Left colon (tissue), 2 donors: ENCODE measurements around the gene IQSEC1. TPM values are rescaled to one million over a fixed set of nuclear protein-coding genes. Genes with fewer than 3 reads are reported as not detected.

ENCODE experiments used
- ATAC-seq: fragments of 200-7000 bp; cut with Tn5 transposase; one replicate; pipeline ENCODE4 v1.9.1; 2020; ENCODE audit warnings: mild to moderate bottlenecking, moderate library complexity
- DNase-seq, 2 donors: peaks; one replicate each; pipeline ENCODE4 v3.0.0-alpha.2; 2020
- intact Hi-C, 2 donors: fragments of 100-400 bp; cut with DNase I in 1 of 2; cut with micrococcal nuclease in 1 of 2; formaldehyde crosslinking; loops; one replicate each; pipeline versions ENCODE4 v1.11.2 to v1.14.0; 2022; cut with DNase I, micrococcal nuclease
- total RNA-seq, 2 donors: library from RNA; stranded (reverse); fragmentation: NEBNext Ultra II Directional; extraction: Animal tissue kit (Norgen Biotek cat#: 25700); gene quantifications; one replicate each; pipeline ENCODE4 v1.2.1, GENCODE V29; 2021
- donor health status: DM: no; HTN: no; CAD: no.
- donor health status: DM: yes; HTN: yes; CAD: no.

IQSEC1 gene
- total RNA-seq, 2 donors from 2014 or later, result 17.2 to 23.6 TPM

DNA sequence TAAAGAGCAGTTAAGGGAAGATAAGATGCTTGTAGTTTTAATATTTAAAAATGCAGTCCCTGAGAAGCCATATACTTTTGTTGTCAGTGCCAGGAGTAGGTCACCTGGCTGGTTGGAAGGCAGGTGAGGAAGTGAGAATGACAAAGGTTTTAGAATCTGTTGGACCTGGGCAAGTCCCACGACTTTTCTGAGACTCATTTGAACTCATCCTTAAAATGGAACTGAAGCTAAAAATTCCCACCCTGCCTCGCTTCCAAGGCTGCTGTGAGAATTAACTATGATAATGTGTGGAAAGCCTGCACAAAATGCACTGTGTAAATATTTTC is 77.1 kb downstream of the IQSEC1 start:
- DNase-seq (no peak), ATAC-seq (no peak)
- intact Hi-C loops, result no loop called here

DNA sequence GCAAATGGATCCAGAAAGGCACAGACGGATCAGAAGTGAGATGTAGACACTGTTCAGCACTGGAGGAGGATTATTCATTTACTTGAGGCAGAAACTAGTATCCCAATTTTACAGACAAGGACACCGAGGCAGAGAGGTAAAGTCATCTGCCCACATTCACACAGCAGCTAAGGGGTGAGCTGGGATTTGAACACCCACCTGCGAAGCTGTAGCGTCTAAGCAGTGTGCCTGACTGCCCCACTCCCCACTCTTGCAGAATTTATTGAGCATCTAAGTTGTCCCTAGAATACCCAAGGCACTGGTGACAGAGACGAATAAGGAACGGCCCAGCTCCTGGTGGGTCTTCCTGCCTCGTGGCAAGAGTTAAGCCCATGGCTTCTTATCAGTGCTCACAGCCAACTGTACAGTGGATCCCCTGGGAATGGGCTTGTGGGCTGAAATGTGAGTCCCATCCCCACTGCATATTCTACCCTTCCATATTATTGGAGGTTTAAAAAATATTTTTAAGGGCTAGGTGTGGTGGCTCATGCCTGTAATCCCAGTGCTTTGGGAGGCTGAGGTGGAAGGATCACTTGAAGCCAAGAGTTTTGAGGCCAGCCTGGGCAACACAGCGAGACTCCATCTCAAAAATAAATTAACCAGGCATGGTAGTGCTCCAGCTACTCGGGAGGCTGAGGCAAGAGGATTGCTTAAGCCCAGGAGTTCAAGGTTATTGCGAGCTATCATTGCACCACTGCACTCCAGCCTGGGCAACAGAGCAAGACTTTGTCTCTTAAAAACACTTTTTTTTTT is 77.6 kb downstream of the IQSEC1 start:
- intact Hi-C loops, result no loop called here
- no peak for DNase-seq
- ATAC-seq, result no peak

DNA sequence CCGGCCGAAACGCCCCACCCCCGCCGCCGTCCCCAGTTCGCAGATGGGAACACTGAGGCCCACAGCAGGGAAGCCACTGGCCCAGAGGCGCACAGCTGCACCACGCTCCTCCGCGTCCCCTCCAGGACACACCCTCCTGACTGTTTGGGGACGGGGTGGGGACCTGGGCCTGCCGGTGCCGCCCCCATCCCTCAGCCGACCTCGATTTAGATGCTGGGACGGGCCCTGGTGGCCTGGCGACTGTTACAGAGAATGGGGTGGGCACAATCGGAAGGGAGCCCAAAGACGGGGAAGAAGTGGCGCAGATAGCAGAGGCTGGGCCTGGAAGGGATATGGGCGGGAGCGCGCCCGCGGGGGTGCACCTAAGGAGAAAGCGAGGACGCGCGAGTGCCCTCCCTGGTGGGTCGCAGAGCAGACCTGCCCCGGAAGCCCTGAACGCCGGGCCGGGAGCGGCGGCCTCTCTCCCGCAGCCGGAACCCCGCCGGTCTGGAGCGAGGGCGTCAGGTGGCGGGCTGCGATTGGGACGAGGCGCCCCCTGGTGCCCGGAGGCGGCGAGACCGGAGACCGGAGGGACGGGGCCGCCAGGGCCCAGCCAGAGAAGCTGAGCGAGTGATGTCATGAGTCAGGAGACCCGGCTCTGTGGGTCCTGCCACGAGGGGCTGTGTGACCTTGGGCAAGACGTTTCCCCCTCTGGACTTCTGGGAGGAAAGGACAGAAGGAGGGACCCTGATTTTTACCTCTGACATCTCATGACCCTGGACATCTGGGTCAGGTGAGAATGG is 78.4 kb downstream of the IQSEC1 start:
- intact Hi-C loops, result no loop called here
- DNase-seq (peak; percentile 89 to 91), ATAC-seq (peak; percentile 70)

DNA sequence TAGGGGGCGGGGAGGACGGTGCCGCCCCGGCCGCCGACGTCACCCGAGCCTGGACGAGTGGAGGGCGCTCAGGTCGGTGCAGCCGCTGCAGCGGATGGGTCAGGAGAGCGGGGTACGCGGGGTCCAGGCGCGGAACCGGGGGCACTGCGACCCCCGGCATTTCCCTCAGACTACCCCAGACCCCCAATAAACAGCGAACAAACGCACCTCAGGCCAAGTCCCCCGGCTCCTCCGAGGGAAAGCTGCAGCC is 78.9 kb downstream of the IQSEC1 start:
- intact Hi-C loops, result no loop called here
- peak; percentile 72 to 79 for DNase-seq
- peak; percentile 64 for ATAC-seq

DNA sequence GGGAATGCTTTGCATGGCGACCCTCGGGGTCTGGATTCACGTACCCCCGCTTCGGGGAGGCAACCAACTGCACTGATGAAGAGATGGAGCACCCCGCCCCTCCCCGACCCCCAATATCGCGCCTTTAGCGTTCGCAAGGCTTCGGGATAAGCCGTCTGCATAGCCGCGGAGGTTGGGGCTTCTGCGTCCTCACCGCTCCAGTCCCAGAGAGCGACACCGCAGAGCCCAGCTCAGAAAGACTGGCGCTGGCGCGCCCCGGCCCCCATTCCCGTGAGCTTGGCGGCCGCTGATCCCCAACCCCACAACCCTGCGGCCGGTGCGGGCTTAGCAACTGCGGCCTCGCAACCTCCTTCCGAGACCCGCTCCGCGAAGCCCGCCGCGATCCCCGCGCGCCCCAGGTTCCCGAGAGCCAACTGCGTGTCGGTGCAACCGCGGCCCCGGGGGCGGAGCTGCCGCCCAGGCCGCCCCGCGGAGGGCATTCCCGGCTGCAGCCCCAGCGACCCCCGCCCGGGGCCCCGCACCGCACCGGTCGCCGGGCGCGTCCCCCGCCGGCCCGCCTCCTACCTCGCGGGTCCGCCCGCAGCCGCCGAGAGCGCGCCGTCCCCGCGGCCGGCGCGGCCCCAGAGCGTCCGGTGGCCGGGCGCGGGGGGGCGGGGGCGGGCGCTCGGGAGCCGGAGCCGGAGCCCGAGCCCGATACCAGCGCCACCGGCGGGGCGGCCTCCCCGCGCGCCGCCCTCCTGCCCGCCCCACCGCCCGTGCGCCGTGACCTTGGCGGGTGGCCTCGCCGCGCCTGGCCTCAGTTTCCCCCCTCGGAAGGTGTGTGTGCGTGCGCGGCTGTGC is 79.5 kb downstream of the IQSEC1 start:
- intact Hi-C loops, result no loop called here
- ATAC-seq (peak; percentile 5), DNase-seq (peak in 1 of 2 donors; percentile 61)

DNA sequence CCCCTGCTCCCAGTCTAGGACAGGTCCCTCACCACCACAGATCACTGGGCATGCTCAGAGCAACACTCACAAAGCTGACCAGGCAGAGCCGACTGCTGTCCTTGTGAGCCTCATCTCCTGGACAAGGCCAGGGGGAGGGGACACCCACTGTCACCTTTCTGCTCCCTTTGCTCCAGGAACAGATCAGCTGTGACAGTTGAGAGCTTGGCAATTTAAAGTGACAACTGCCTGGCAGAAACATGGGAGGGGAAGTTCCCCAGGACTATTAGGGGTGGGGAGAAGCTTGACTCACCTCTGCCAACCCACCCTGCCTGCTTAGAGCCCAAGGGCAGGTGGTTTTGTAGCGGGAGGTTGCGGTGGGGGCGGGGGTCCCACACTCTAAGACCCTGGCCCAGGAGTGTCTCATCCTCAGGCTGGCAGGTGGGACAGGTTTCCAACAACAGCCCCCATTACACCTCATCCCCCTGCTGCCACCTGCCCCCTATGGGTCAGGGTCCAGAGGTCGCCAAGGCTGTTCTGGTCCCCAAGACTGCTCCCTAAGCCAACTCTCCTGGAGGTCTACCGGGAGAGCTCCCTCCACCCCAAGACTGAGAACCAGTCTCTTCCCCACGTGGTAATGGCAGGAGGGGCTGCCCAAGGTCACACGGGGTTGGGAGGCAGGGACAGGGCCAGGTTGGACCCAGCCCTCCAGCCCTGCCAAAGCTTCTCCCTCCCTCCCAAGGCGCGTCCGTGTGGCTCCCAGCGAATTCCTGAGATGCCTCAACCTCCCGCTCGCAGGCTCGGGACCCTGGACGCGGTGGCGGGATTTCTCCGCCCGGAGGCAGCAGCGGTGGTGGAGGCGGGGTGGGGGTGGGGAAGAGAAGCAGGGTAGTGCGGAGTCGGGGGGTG is 80.4 kb downstream of the IQSEC1 start:
- intact Hi-C loops, result no loop called here
- DNase-seq (no peak), ATAC-seq (no peak)

DNA sequence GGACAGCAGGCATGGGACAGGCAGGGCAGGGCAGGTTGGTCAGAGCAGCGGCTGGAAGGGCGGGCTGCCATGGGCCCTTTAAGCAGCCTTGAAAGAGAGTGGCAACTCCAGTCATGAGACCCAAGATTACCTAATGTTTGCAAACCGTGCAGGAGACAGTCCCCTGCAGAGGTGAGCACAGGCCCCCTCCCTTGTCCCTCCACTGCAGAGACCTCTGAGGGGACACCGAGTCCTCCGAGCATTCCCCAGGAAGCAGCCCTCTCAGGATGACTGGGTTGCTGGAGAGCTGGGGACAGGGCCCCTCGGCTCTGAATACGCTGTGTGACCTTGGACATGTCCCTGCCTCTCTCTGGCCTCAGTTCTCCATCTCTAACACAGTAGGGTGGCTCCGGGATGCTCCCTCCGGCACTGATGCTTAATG is 81.4 kb downstream of the IQSEC1 start:
- intact Hi-C loops, result no loop called here
- ATAC-seq, result no peak

DNA sequence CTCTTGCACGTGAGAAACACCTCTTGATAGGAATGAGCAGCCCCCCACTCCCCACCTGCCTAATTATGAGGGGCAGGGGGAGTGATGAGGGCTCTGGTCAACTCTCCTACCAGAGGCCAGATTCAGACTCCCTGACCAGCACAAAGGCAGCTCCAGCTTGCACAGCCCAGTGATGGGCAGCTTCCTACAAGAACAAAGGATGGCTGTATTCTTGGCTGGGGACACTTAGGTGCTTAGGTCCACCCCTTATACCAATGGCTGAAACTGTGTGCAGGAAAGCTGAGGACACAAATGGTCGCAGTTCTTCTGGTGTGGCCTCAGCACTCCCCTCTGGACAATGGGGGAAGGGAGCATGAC is 81.8 kb downstream of the IQSEC1 start:
- DNase-seq (no peak), ATAC-seq (no peak)
- intact Hi-C loops, result no loop called here

More for the DNA sequence above, 81.4 kb downstream of the IQSEC1 start:
- no peak for DNase-seq

DNA sequence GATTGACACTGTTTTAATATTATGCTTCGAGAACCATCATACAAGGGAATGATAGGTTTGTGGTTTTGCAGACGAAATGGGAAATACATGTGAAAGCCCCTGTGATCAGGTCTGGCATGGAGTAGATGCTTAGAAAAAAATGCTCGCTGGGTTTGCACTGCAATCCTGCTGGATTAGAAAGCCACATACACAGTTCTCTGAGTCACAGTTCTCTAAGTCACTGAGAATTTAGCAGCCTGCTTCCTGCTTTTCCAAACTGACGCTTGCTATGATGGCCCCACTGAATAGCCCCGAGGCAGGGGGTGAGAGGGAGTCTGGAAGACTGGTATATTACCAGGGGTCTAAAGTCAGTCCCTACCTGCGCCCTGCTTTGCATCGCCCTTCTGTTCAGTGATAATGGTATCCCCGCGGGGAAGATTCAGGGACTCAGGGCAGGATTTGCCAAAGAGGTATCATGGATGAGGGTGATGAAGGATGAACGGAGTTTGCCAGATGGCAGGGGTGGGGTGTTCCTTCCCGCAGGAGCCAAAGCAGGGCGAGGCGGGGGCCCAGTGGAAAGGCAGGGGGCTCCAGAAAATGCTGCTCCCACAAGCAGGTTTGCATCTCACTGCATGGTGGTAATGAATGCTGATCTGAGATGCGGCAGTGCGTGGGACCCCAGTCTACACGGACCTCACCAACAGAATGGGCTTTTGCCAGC is 82.3 kb downstream of the IQSEC1 start:
- ATAC-seq (no peak), DNase-seq (no peak)
- intact Hi-C loops, result no loop called here

DNA sequence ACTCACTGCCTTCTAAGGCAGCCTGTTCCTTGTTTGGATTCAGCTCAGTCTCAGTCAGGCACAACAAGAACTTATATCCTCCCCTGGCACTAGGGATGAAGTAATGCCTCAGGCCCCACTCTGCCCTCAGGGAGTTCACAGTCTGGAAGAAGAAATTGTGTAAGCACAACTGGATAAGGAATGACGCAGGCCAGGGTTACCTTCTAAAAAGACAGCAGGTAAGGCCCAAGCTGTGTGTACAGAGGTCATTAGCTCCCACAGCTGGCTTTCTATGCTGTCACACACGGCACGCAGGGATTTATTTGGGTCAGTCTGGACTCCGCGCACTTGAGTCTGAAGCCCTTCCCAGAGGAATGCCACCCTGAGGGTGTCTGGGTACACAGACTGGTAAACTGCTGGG is 82.9 kb downstream of the IQSEC1 start:
- intact Hi-C loops, result no loop called here
- DNase-seq, result no peak
- no peak for ATAC-seq

DNA sequence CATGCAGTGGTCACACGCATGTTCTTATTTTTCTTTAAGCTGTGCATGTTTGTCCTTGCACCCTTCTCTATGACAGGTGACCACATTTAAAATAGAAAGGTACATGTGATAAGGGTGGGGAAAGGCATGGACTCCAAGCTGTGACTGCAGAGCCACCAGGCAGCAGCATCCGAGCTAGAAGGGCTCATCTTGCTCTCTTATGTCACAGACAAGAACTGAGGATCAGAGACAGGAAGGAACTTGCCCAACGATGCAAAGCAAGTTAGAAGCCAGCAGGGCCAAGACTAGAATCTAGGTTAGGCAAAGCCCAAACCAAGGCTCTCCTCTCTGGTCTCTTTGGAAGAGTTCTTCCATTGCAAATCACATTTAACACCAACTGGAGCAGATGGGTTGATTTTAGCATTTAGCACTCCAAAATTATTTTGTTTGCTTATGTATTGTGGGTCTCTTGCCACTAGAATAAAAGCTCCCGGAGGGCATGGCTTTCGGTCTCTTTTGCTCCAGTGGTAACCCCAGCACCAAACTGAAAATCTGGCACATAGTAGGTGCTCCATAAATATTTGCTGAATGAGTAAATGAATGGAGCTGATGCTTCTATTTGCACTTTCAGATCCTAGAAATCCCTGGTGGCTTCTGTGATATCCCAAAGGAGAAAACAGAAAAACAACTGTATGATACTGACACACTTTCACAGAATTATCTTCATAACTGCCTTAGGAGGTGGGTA is 84.3 kb downstream of the IQSEC1 start:
- intact Hi-C loops, result loop anchor here in 1 of 2 donors (10.0 kb wide), 1 partner anchor 94 kb away; no protein-coding TSS in a partner anchor
- ATAC-seq, result no peak
- no peak for DNase-seq

DNA sequence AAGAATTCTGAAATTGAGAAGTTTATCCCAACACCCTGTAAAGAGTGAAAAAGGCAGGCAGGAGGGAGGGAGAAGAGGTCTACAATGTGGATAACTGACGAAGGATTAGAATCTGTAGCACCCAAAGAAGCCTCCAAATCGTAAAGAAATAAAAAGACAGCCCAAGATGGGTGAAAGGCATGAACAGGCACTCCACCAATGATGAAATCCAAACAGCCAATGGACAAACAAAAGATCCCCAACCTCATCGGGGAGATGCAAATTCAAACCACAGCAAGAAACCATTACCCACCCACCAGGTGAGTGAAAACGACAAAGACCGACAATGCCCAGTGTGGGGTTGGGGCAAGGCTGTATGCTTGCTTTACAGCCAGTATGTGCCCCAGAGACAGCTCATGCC is 85.6 kb downstream of the IQSEC1 start:
- intact Hi-C loops, result loop anchor here in 1 of 2 donors (10.0 kb wide), 1 partner anchor 93 kb away; no protein-coding TSS in a partner anchor
- ATAC-seq, result no peak

DNA sequence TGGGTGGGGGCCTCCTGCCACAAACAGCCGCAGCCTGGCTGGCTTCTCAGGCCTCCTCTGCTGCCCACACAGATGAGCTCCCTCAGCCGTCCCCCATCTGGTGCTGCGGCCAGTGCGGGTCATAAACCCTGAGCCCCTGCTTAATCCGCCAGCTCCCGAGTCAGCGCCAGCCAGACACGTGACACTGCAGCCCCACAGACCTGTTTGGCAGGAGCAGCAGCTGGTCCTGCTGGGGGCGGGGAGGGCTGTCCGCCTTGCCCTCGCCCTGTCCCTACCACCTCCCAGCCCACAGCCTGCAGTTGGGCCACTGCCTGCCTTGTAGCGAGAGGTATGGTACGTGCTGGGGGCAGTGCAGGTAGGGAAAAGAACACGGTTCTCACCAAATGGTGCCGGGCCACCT is 86.2 kb downstream of the IQSEC1 start:
- ATAC-seq (no peak), DNase-seq (no peak)
- intact Hi-C loops, result loop anchor here in 1 of 2 donors (10.0 kb wide), 1 partner anchor 92 kb away; no protein-coding TSS in a partner anchor

More for the DNA sequence above, 85.6 kb downstream of the IQSEC1 start:
- no peak for DNase-seq

DNA sequence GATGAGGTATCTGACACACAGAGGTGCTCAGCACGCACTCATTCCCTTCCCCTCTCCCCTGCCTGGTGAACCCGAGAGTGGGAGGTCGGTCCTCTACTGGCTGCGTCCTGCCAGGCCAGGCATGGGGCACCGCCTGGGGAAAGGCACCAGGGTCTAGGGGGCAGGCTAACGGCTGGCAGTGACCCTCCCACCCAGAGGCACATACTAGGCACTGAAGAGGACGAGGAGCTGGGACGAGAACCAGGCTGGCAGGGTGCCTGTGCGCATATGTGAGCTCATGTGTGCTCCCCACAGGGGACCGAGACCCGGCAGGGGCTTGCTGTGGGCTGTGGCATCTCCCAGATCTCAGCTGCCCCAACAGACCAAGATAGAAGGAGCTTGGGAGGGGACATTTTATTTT is 86.7 kb downstream of the IQSEC1 start:
- intact Hi-C loops, result loop anchor here in 1 of 2 donors (10.0 kb wide), 1 partner anchor 92 kb away; no protein-coding TSS in a partner anchor

DNA sequence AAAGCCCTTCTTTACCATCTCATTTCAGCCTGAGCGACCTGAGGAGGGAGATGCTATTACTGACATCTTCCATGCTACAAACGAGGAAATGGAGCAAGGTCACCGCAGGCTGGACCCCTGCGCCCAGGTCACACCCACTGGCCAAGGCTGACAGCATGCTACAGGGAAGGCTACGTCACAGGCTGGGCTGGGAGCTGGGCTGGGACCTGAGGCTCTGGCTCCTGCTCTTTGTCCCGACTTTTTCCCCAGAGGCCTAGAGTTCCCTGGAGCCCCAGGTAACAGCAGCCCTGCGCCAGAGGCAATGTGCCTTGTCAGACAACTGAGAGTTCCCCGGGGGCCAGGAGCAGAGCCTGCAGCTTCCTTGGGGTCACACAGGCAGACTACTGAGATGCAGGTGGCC is 87.2 kb downstream of the IQSEC1 start:
- intact Hi-C loops, result loop anchor here in 1 of 2 donors (10.0 kb wide), 1 partner anchor 91 kb away; no protein-coding TSS in a partner anchor
- ATAC-seq (no peak), DNase-seq (no peak)

More for the DNA sequence above, 86.7 kb downstream of the IQSEC1 start:
- DNase-seq, result no peak
- no peak for ATAC-seq

DNA sequence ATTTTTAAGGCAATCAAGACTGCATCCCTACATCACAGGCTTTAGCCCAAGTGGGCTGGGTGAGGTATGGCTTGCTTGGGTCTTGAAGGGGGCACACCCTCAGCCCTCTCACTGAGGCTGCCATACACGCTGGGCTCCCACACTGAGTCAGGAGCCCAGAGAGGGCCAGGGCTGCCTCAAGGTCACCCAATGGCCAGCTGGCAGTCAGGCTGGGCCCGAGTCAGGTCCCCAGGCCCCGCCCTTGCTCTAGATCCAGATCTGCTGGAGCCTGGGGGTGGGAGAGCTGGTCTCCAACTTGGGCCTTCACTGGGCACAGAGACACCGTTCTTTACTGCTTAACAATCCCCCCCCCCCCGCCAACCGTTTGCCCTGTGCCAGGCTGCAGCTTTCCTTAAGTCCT is 88.1 kb downstream of the IQSEC1 start:
- no peak for ATAC-seq

More for the DNA sequence above, 88.1 kb downstream of the IQSEC1 start:
- intact Hi-C loops, result loop anchor here in 1 of 2 donors (10.0 kb wide), 1 partner anchor 90 kb away; no protein-coding TSS in a partner anchor
- DNase-seq, result no peak
